GM15510 (cell line): Measurements from ENCODE around the gene CEP128.

ENCODE experiments used
- POLR2A ChIP-seq: IDR thresholded peaks from 3 replicates; pipeline ENCODE4 v1.6.1; 2011; ENCODE audit warnings: borderline replicate concordance; ENCODE audit not compliant: insufficient read length; ENCODE audit errors: extremely low read depth

The CEP128 gene

GRCh38 chr14:80645667-80646413 lies 295.7 kb downstream of the CEP128 start:
- TF ChIP-seq POLR2A: no peak

GRCh38 chr14:80644826-80645225 lies 296.7 kb downstream of the CEP128 start:
- TF ChIP-seq POLR2A: no peak

GRCh38 chr14:80638620-80639515 lies 302.7 kb downstream of the CEP128 start:
- no peak for TF ChIP-seq POLR2A

- no peak for TF ChIP-seq POLR2A
Observed at GRCh38 chr14:80637756-80638619, 303.6 kb downstream of the CEP128 start.

- no peak for TF ChIP-seq POLR2A
Observed at GRCh38 chr14:80636071-80636470, 305.5 kb downstream of the CEP128 start.

GRCh38 chr14:80634106-80634758 lies 307.3 kb downstream of the CEP128 start:
- TF ChIP-seq POLR2A: no peak

- no peak for TF ChIP-seq POLR2A
Observed at GRCh38 chr14:80629606-80630005, 311.9 kb downstream of the CEP128 start.

GRCh38 chr14:80628547-80628946 lies 313.0 kb downstream of the CEP128 start:
- TF ChIP-seq POLR2A: no peak

- no peak for TF ChIP-seq POLR2A
Observed at GRCh38 chr14:80627745-80628144, 313.8 kb downstream of the CEP128 start.

GRCh38 chr14:80624581-80624980 lies 317.0 kb downstream of the CEP128 start:
- no peak for TF ChIP-seq POLR2A

GRCh38 chr14:80621701-80622100 lies 319.8 kb downstream of the CEP128 start:
- TF ChIP-seq POLR2A: no peak

GRCh38 chr14:80620434-80620833 lies 321.1 kb downstream of the CEP128 start:
- no peak for TF ChIP-seq POLR2A

GRCh38 chr14:80618751-80619329 lies 322.7 kb downstream of the CEP128 start:
- no peak for TF ChIP-seq POLR2A

GRCh38 chr14:80615831-80616230 lies 325.7 kb downstream of the CEP128 start:
- no peak for TF ChIP-seq POLR2A
